ACHN (cell line): ENCODE data around the gene BZW2.
A peak's percentile ranks its signal among the peaks of the same experiment; 100 is the strongest.
"Not testable (repeated sequence)": the region's sequence is repeated elsewhere in the genome, so short reads cannot be mapped to it uniquely, and the experiment has no call there.

Experiments used
- DNase-seq: peaks from one replicate; pipeline ENCODE4 v3.0.0-alpha.2; 2015
- in situ Hi-C: cut with HindIII; loops from 2 replicates; pipeline ENCODE4 v1.10.0; 2017; ENCODE audit warnings: low sequenced_read_pairs, low pct_ligation_motif_present, low pct_unique_long_range_greater_than_20kb

The BZW2 gene

GRCh38 chr7:16638282-16639280, 7.4 kb upstream of the BZW2 start:
- no peak for DNase-seq
- in situ Hi-C loops: no loop called here

GRCh38 chr7:16644157-16644556, 1.8 kb upstream of the BZW2 start:
- in situ Hi-C loops: no loop called here
- no peak for DNase-seq

- DNase-seq: peak; percentile 89
- in situ Hi-C loops: no loop called here
Measured at GRCh38 chr7:16644636-16645592, 1.1 kb upstream of the BZW2 start.

GRCh38 chr7:16646472-16647072, 591 bp downstream of the BZW2 start:
- in situ Hi-C loops: no loop called here
- DNase-seq: peak; percentile 37

GRCh38 chr7:16647435-16647960, 1.5 kb downstream of the BZW2 start:
- DNase-seq: no peak

GRCh38 chr7:16648551-16648950, 2.6 kb downstream of the BZW2 start:
- no peak for DNase-seq
- in situ Hi-C loops: no loop called here

More at GRCh38 chr7:16647435-16647960, 1.5 kb downstream of the BZW2 start:
- in situ Hi-C loops: no loop called here

GRCh38 chr7:16649196-16649595, 3.2 kb downstream of the BZW2 start:
- in situ Hi-C loops: no loop called here
- no peak for DNase-seq

GRCh38 chr7:16650266-16650665, 4.3 kb downstream of the BZW2 start:
- no peak for DNase-seq
- in situ Hi-C loops: no loop called here

GRCh38 chr7:16651396-16652239, 5.6 kb downstream of the BZW2 start:
- DNase-seq: no peak
- in situ Hi-C loops: no loop called here

GRCh38 chr7:16652240-16652583, 6.2 kb downstream of the BZW2 start:
- in situ Hi-C loops: no loop called here

GRCh38 chr7:16652888-16653287, 6.9 kb downstream of the BZW2 start:
- DNase-seq: no peak
- in situ Hi-C loops: no loop called here

More at GRCh38 chr7:16652240-16652583, 6.2 kb downstream of the BZW2 start:
- no peak for DNase-seq

GRCh38 chr7:16655394-16655793, 9.4 kb downstream of the BZW2 start:
- in situ Hi-C loops: no loop called here
- no peak for DNase-seq

GRCh38 chr7:16656141-16656540, 10.2 kb downstream of the BZW2 start:
- in situ Hi-C loops: no loop called here
- no peak for DNase-seq

- in situ Hi-C loops: no loop called here
- peak; percentile 53 for DNase-seq
Measured at GRCh38 chr7:16657656-16658279, 11.8 kb downstream of the BZW2 start.

GRCh38 chr7:16659854-16660497, 14.0 kb downstream of the BZW2 start:
- in situ Hi-C loops, DNase-seq: not testable (repeated sequence)

GRCh38 chr7:16660702-16661464, 14.9 kb downstream of the BZW2 start:
- in situ Hi-C loops: no loop called here

More at GRCh38 chr7:16660702-16661464, 14.9 kb downstream of the BZW2 start:
- peak; percentile 40 for DNase-seq
